HepG2 (cell line): Measurements from ENCODE around the gene RTF1. TPM values are rescaled to one million over a fixed set of nuclear protein-coding genes. Genes with fewer than 3 reads are reported as not detected.
A peak's percentile ranks its signal among the peaks of the same experiment; 100 is the strongest.

ENCODE experiments used
- ARID2 ChIP-seq: sonication (generic); formaldehyde crosslinking; IDR thresholded peaks from 2 replicates; pipeline ENCODE4 v1.8.1; 2022; ENCODE audit warnings: mild to moderate bottlenecking, missing genetic modification reagents, borderline replicate concordance
- CREM ChIP-seq, 2 experiments: sonication (generic) in 1 of 2; formaldehyde crosslinking in 1 of 2; IDR thresholded peaks; 2 replicates each; pipeline versions ENCODE4 v1.4.0 to v1.6.1; 2016 to 2020; ENCODE audit warnings: antibody characterized with exemption in 1 of 2, mild to moderate bottlenecking in 1 of 2, missing genetic modification reagents in 1 of 2
- FOSL2 ChIP-seq: sonication (generic); formaldehyde crosslinking; IDR thresholded peaks from 2 replicates; pipeline ENCODE4 v1.4.0; 2020; ENCODE audit warnings: missing genetic modification reagents
- FOXM1 ChIP-seq: sonication (generic); formaldehyde crosslinking; IDR thresholded peaks from 2 replicates; pipeline ENCODE4 v1.5.0; 2020; ENCODE audit warnings: missing genetic modification reagents
- MAFG ChIP-seq: sonication (generic); formaldehyde crosslinking; IDR thresholded peaks from 2 replicates; pipeline ENCODE4 v1.5.1; 2020; ENCODE audit warnings: mild to moderate bottlenecking, missing genetic modification reagents
- MAFK ChIP-seq, 2 experiments: IDR thresholded peaks in 1 of 2; conservative IDR thresholded peaks in 1 of 2; 2 replicates each; pipeline ENCODE4 v1.6.1; 2011; ENCODE audit warnings: improper control_type of control experiment in 2 of 2, low read length in 2 of 2
- NFE2 ChIP-seq: sonication (generic); formaldehyde crosslinking; IDR thresholded peaks from 2 replicates; pipeline ENCODE4 v1.4.0; 2020; ENCODE audit warnings: missing genetic modification reagents
- NFIC ChIP-seq: IDR thresholded peaks from 2 replicates; pipeline ENCODE4 v1.6.1; 2012; ENCODE audit warnings: mild to moderate bottlenecking, low read length, inconsistent platforms
- REPIN1 ChIP-seq: sonication (generic); formaldehyde crosslinking; IDR thresholded peaks from 2 replicates; pipeline ENCODE4 v1.8.0; 2022; ENCODE audit warnings: missing genetic modification reagents, low read depth, mild to moderate bottlenecking, borderline replicate concordance
- XBP1 ChIP-seq: sonication (generic); formaldehyde crosslinking; IDR thresholded peaks from 2 replicates; pipeline ENCODE4 v1.5.0; 2020; ENCODE audit warnings: missing genetic modification reagents
- YY1 ChIP-seq: IDR thresholded peaks from 2 replicates; pipeline ENCODE4 v1.6.1; 2011; ENCODE audit warnings: low read length, low read depth, moderate library complexity, mild to moderate bottlenecking; ENCODE audit not compliant: insufficient read depth, insufficient replicate concordance
- ZNF317 ChIP-seq: sonication (generic); formaldehyde crosslinking; IDR thresholded peaks from 2 replicates; pipeline ENCODE4 v1.5.0; 2020; ENCODE audit warnings: mild to moderate bottlenecking, missing genetic modification reagents
- ZNF331 ChIP-seq: sonication (generic); formaldehyde crosslinking; IDR thresholded peaks from 2 replicates; pipeline ENCODE4 v1.4.0; 2020; ENCODE audit warnings: missing genetic modification reagents
- ZNF44 ChIP-seq: sonication (generic); formaldehyde crosslinking; IDR thresholded peaks from 2 replicates; pipeline ENCODE4 v1.5.1; 2020; ENCODE audit warnings: mild to moderate bottlenecking, missing genetic modification reagents
- ZNF546 ChIP-seq: sonication (generic); formaldehyde crosslinking; conservative IDR thresholded peaks from 2 replicates; pipeline ENCODE4 v1.8.1; 2023; ENCODE audit warnings: mild to moderate bottlenecking, missing genetic modification reagents
- ZNF562 ChIP-seq: sonication (generic); formaldehyde crosslinking; IDR thresholded peaks from 2 replicates; pipeline ENCODE4 v1.8.0; 2022; ENCODE audit warnings: missing genetic modification reagents, borderline replicate concordance
- ZNF792 ChIP-seq: IDR thresholded peaks from 2 replicates; pipeline ENCODE4 v1.6.1; 2016
- ZNF883 ChIP-seq: sonication (generic); formaldehyde crosslinking; IDR thresholded peaks from 2 replicates; pipeline ENCODE4 v1.5.1; 2020; ENCODE audit warnings: mild to moderate bottlenecking, missing genetic modification reagents; ENCODE audit errors: not compliant biosample characterization
- polyA plus RNA-seq, 8 experiments: library from polyadenylated mRNA; depleted of rRNA in 3 of 8; stranded (reverse) in 7 of 8; unstranded in 1 of 8; fragments of >200 nt; fragmentation: Illumina TruSeq in 4 of 8; extraction: Trizol in 4 of 8; gene quantifications; 2 replicates each; pipeline versions ENCODE4 v1.2.1 to v1.2.3, GENCODE V29; 2011 to 2016; ENCODE audit warnings: low read depth in 4 of 8, missing spikeins in 1 of 8, mixed read lengths in 1 of 8; ENCODE audit not compliant: insufficient read depth in 1 of 8
- total RNA-seq, 5 experiments: library from RNA; depleted of rRNA; stranded (reverse); fragments of >200 nt; fragmentation: Illumina TruSeq; extraction: Trizol; gene quantifications; 2 replicates each; pipeline ENCODE4 v1.2.3, GENCODE V29; 2016; ENCODE audit warnings: low read depth in 1 of 5
- TF ChIP-seq, protein P1 (sequence below): sonication (generic); formaldehyde crosslinking; IDR thresholded peaks from 2 replicates; pipeline ENCODE4 v1.8.0; 2022; ENCODE audit warnings: mild to moderate bottlenecking, missing genetic modification reagents; ENCODE audit not compliant: insufficient replicate concordance
- TF ChIP-seq, protein P2 (sequence below): sonication (generic); formaldehyde crosslinking; IDR thresholded peaks from 2 replicates; pipeline ENCODE4 v1.4.0; 2020; ENCODE audit warnings: mild to moderate bottlenecking, missing genetic modification reagents
- TF ChIP-seq, protein P3 (sequence below): sonication (generic); formaldehyde crosslinking; IDR thresholded peaks from 2 replicates; pipeline ENCODE4 v1.9.0; 2021; ENCODE audit warnings: missing genetic modification reagents, mild to moderate bottlenecking, borderline replicate concordance
- TF ChIP-seq, protein P4 (sequence below): IDR thresholded peaks from 2 replicates; pipeline ENCODE4 v1.6.1; 2012; ENCODE audit warnings: low read length, improper control_type of control experiment

The RTF1 gene
- total and polyA plus RNA-seq, 2 of the 13 experiments (the other 11 are each of a cell fraction or from before 2014, with no cell fraction given), result 13.9 to 17.9 TPM

DNA sequence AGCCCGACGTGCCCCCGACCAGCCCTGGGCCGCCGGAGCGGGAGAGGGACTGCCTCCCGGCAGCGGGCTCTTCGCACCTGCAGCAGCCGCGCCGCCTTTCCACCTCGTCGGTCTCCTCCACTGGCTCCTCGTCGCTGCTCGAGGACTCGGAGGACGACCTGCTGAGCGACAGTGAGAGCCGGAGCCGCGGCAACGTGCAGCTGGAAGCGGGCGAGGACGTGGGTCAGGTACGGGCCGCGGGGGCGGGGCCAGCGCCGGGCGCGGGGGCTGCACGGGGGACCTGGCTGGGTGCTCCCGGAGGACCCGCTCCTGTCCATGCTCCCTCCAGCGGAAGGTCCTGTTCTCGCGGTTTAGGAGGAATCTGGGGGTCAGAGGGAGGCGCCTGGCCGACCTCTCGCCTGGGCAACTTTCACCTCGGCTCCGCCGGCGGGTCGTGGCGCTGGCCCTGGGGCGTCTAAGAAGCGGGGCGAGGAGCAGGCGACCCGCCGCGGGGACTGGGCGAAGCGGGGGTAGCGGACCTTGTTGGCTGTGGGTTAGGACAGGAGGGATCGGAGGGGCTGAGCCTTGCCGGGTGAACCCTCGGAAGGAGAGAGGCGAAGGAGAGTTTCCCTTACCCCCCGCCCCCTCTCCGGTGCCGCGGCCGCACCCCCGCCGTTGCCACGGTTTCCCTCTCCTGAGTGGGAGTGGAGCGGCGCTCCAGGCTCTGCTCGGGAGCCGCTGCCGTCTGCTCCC, 77.5 kb downstream of the RTF1 start (continued):
- TF ChIP-seq, protein P1, sequence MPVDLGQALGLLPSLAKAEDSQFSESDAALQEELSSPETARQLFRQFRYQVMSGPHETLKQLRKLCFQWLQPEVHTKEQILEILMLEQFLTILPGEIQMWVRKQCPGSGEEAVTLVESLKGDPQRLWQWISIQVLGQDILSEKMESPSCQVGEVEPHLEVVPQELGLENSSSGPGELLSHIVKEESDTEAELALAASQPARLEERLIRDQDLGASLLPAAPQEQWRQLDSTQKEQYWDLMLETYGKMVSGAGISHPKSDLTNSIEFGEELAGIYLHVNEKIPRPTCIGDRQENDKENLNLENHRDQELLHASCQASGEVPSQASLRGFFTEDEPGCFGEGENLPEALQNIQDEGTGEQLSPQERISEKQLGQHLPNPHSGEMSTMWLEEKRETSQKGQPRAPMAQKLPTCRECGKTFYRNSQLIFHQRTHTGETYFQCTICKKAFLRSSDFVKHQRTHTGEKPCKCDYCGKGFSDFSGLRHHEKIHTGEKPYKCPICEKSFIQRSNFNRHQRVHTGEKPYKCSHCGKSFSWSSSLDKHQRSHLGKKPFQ, result no peak
- no peak for TF ChIP-seq ZNF546 (CRISPR knock-in tag)
- no peak for TF ChIP-seq MAFG
- no peak for TF ChIP-seq CREM (IDR thresholded peaks at IDR 0.05)
- TF ChIP-seq CREM (CRISPR knock-in tag; IDR thresholded peaks at IDR 0.05), result no peak
- TF ChIP-seq, protein P2, sequence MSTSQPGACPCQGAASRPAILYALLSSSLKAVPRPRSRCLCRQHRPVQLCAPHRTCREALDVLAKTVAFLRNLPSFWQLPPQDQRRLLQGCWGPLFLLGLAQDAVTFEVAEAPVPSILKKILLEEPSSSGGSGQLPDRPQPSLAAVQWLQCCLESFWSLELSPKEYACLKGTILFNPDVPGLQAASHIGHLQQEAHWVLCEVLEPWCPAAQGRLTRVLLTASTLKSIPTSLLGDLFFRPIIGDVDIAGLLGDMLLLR (CRISPR knock-in tag), result 0 out of 2 replicates have a peak, but pooled peaks have one; percentile 5
- no peak for TF ChIP-seq NFE2
- 0 out of 2 replicates have a peak, but pooled peaks have one; percentile 40 for TF ChIP-seq ZNF562 (CRISPR knock-in tag)
- peak; percentile 56 for TF ChIP-seq YY1
- TF ChIP-seq ZNF317 (CRISPR knock-in tag), result no peak
- TF ChIP-seq XBP1, result no peak
- no peak for TF ChIP-seq ARID2 (CRISPR knock-in tag)
- TF ChIP-seq, protein P3, sequence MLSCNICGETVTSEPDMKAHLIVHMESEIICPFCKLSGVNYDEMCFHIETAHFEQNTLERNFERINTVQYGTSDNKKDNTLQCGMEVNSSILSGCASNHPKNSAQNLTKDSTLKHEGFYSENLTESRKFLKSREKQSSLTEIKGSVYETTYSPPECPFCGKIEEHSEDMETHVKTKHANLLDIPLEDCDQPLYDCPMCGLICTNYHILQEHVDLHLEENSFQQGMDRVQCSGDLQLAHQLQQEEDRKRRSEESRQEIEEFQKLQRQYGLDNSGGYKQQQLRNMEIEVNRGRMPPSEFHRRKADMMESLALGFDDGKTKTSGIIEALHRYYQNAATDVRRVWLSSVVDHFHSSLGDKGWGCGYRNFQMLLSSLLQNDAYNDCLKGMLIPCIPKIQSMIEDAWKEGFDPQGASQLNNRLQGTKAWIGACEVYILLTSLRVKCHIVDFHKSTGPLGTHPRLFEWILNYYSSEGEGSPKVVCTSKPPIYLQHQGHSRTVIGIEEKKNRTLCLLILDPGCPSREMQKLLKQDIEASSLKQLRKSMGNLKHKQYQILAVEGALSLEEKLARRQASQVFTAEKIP (CRISPR knock-in tag), result no peak
- peak; percentile 55; the same call in 1 of the 2 replicates for TF ChIP-seq ZNF792 (CRISPR knock-in tag)
- TF ChIP-seq NFIC, result no peak
- peak; percentile 46 for TF ChIP-seq ZNF883
- TF ChIP-seq, protein P4, sequence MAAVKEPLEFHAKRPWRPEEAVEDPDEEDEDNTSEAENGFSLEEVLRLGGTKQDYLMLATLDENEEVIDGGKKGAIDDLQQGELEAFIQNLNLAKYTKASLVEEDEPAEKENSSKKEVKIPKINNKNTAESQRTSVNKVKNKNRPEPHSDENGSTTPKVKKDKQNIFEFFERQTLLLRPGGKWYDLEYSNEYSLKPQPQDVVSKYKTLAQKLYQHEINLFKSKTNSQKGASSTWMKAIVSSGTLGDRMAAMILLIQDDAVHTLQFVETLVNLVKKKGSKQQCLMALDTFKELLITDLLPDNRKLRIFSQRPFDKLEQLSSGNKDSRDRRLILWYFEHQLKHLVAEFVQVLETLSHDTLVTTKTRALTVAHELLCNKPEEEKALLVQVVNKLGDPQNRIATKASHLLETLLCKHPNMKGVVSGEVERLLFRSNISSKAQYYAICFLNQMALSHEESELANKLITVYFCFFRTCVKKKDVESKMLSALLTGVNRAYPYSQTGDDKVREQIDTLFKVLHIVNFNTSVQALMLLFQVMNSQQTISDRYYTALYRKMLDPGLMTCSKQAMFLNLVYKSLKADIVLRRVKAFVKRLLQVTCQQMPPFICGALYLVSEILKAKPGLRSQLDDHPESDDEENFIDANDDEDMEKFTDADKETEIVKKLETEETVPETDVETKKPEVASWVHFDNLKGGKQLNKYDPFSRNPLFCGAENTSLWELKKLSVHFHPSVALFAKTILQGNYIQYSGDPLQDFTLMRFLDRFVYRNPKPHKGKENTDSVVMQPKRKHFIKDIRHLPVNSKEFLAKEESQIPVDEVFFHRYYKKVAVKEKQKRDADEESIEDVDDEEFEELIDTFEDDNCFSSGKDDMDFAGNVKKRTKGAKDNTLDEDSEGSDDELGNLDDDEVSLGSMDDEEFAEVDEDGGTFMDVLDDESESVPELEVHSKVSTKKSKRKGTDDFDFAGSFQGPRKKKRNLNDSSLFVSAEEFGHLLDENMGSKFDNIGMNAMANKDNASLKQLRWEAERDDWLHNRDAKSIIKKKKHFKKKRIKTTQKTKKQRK, result no peak
- TF ChIP-seq MAFK (conservative IDR thresholded peaks at IDR 0.05 in 1 of 2, IDR thresholded peaks at IDR 0.05 in 1 of 2; ENCODE audit: low read length in 2 of 2), result no peak
- peak; percentile 47; the same call in 1 of the 2 replicates for TF ChIP-seq REPIN1 (CRISPR knock-in tag)
- 0 out of 2 replicates have a peak, but pooled peaks have one; percentile 9 for TF ChIP-seq FOSL2 (CRISPR knock-in tag)
- no peak for TF ChIP-seq ZNF44 (CRISPR knock-in tag)
- TF ChIP-seq FOXM1 (CRISPR knock-in tag), result no peak; the same call in 1 of the 2 replicates
- TF ChIP-seq ZNF331, result peak; percentile 48; the same call in 1 of the 2 replicates
